Smooth muscle cell (in vitro differentiated cells): Measurements from ENCODE around the gene CCR5AS.

ENCODE experiments used
- DNase-seq: peaks from one replicate; lab custom pipeline; 2025; ENCODE audit not compliant: unreplicated experiment; lab: John Stamatoyannopoulos, UW
- H2AFZ ChIP-seq: fragments of 200-600 bp; sonication (generic); 2 replicates; pipeline ENCODE4 v1.6.0; 2016; ENCODE audit warnings: antibody characterized with exemption, low read depth, mild to moderate bottlenecking
- H3F3A ChIP-seq: fragments of 200-600 bp; sonication (generic); 2 replicates; pipeline ENCODE4 v1.6.0; 2017; ENCODE audit warnings: antibody characterized with exemption, low read depth
- H3K27ac ChIP-seq: fragments of 200-600 bp; sonication (generic); 2 replicates; pipeline ENCODE4 v1.5.1; 2016; ENCODE audit warnings: low read depth, mild to moderate bottlenecking
- H3K27me3 ChIP-seq: fragments of 200-600 bp; sonication (generic); 2 replicates; pipeline ENCODE4 v1.6.1; 2016; ENCODE audit warnings: low read depth, mild to moderate bottlenecking
- H3K36me3 ChIP-seq: fragments of 200-600 bp; sonication (generic); 2 replicates; pipeline ENCODE4 v1.5.1; 2016; ENCODE audit warnings: low read depth
- H3K4me1 ChIP-seq: fragments of 200-600 bp; sonication (generic); 2 replicates; pipeline ENCODE4 v1.5.1; 2016; ENCODE audit warnings: low read depth
- H3K4me2 ChIP-seq: fragments of 200-600 bp; sonication (generic); 2 replicates; pipeline ENCODE4 v1.6.0; 2016; ENCODE audit warnings: mild to moderate bottlenecking
- H3K4me3 ChIP-seq: fragments of 200-600 bp; sonication (generic); 2 replicates; pipeline ENCODE4 v1.5.1; 2016; ENCODE audit warnings: mild to moderate bottlenecking
- H3K79me2 ChIP-seq: fragments of 200-600 bp; sonication (generic); 2 replicates; pipeline ENCODE4 v1.6.0; 2016; ENCODE audit warnings: low read depth, mild to moderate bottlenecking
- H3K9ac ChIP-seq: fragments of 200-600 bp; sonication (generic); 2 replicates; pipeline ENCODE4 v1.6.0; 2016; ENCODE audit warnings: low read depth
- H3K9me3 ChIP-seq: fragments of 200-600 bp; sonication (generic); replicated peaks from 2 replicates; pipeline ENCODE4 v1.5.1; 2016; ENCODE audit warnings: low read depth
- H4K20me1 ChIP-seq: fragments of 200-600 bp; sonication (generic); 2 replicates; pipeline ENCODE4 v1.6.0; 2016; ENCODE audit warnings: low read depth
- WGBS: methylation state at CpG from one replicate; pipeline ENCODE4 v1.1.7; 2016; ENCODE audit warnings: low lambda C conversion rate; 5-methylcytosine and 5-hydroxymethylcytosine counted together
- TF ChIP-seq, protein P1 (sequence below): fragments of 200-600 bp; sonication (generic); IDR thresholded peaks from 2 replicates; pipeline ENCODE4 v1.5.1; 2017; ENCODE audit warnings: borderline replicate concordance, mild to moderate bottlenecking, antibody characterized with exemption; ENCODE audit not compliant: insufficient read depth, poor library complexity, severe bottlenecking

CCR5AS gene

DNA sequence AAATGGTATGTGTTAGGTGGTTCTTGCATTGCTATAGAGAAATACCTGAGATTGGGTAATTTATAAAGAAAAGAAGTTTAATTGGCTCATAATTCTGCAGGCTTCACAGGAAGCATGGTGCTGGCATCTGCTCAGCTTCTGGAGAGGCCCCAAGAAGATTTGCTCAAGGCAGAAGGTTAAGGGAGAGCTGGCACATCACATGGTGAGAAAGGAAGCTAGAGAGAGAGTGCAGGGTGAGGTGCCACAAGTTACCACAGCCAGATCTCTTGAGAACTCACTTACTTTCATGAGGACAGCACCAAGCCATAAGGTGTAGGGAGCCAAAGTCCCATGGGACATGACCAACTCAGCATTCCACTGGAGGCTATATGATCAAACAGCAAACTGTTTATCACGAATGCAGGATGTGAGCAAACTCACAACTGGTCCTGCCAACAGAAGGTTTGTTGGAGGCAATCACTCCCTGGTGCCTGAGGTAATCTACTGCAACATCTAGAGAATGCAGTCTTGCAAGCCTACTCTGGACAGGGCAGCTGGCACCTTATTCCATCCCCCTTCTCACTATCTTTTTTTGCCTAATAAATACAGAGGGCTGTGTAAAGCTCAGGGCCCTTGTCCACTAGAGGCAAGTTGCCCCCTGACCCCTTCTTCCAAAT is 81.1 kb downstream of the CCR5AS start:
- H3K4me1 ChIP-seq = no peaks in the 10 kb centered on the region
- H3K4me3 ChIP-seq = no peak overlapping the region
- no peak for DNase-seq
- H3K9me3 ChIP-seq = no peaks in the 10 kb centered on the region
- H3K27ac ChIP-seq = no peak overlapping the region
- H3K4me2 ChIP-seq = no peak overlapping the region
- H3K27me3 ChIP-seq = peaks cover 28% of the 10 kb centered on the region
- no peak overlapping the region for H3K9ac ChIP-seq
- H2AFZ ChIP-seq = no peak overlapping the region
- 88% methylated on average over 1 of the region's 1 CpG for WGBS
- no peaks in the 10 kb centered on the region for H3K36me3 ChIP-seq
- TF ChIP-seq, protein P1, sequence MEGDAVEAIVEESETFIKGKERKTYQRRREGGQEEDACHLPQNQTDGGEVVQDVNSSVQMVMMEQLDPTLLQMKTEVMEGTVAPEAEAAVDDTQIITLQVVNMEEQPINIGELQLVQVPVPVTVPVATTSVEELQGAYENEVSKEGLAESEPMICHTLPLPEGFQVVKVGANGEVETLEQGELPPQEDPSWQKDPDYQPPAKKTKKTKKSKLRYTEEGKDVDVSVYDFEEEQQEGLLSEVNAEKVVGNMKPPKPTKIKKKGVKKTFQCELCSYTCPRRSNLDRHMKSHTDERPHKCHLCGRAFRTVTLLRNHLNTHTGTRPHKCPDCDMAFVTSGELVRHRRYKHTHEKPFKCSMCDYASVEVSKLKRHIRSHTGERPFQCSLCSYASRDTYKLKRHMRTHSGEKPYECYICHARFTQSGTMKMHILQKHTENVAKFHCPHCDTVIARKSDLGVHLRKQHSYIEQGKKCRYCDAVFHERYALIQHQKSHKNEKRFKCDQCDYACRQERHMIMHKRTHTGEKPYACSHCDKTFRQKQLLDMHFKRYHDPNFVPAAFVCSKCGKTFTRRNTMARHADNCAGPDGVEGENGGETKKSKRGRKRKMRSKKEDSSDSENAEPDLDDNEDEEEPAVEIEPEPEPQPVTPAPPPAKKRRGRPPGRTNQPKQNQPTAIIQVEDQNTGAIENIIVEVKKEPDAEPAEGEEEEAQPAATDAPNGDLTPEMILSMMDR = no peak
- no peaks in the 10 kb centered on the region for H3K79me2 ChIP-seq
- no peaks in the 10 kb centered on the region for H4K20me1 ChIP-seq
- no peaks in the 10 kb centered on the region for H3F3A ChIP-seq

DNA sequence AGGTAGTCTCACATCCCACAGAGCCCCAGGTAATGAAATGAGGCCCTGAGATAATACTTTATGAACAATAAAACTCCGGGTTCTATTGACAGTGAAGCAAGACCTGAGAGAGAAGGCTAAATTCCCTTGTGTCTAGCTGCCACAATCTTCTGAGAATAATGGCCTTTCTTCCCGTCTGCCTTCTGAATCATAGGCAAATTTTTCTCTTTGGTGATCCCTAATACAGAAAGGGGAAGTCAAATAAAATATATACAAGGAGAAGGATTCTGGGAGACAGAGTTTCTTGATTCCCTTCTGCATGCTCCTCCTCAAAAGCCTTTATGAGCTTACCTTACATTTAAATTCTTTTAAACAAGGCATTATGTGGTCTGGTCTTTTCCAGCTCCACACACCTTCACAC is 82.8 kb downstream of the CCR5AS start:
- H3K9ac ChIP-seq = no peak overlapping the region
- no peaks in the 10 kb centered on the region for H3K36me3 ChIP-seq
- H3K4me1 ChIP-seq = no peaks in the 10 kb centered on the region
- no peaks in the 10 kb centered on the region for H3K9me3 ChIP-seq
- no peak overlapping the region for H3K4me3 ChIP-seq
- H4K20me1 ChIP-seq = no peaks in the 10 kb centered on the region
- H3K4me2 ChIP-seq = no peak overlapping the region
- TF ChIP-seq, protein P1 = no peak
- no peak overlapping the region for H2AFZ ChIP-seq
- no peaks in the 10 kb centered on the region for H3F3A ChIP-seq
- no peaks in the 10 kb centered on the region for H3K79me2 ChIP-seq
- H3K27ac ChIP-seq = no peak overlapping the region
- H3K27me3 ChIP-seq = peaks cover 28% of the 10 kb centered on the region
- no peak for DNase-seq
- 82% methylated on average over 2 of the region's 2 CpGs for WGBS

DNA sequence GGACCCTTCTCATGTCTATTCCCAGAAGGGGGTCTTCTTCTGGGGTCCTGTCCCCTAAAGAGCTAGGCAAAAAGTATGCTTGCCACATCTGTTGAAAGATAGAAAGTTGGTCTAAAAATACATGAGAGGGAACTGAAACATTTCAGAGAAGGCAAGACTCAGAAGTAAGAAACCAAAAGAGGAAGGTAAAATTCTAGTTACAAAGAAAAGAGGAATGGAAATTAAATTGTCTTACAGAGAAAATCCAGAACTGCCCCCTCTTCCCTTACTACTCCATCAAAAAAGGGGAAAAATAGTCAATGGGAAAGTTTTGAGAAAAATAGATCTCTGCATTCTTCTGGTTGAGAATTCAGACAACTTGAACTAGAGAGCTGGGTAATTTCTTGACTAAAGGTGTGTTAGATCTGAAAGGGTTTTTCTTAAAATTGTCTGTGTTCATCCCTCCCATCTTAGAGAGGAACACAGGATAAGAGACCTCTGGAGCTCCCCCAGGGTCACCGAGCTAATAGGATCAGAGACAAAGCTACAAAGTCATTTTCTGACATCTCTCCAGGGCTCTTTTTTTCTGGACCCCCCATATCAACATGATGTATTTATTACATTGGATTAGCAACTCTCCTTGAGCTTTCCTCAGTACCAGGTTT is 85.3 kb downstream of the CCR5AS start:
- H3K4me2 ChIP-seq = no peak overlapping the region
- no peak for DNase-seq
- no peaks in the 10 kb centered on the region for H3F3A ChIP-seq
- H3K4me1 ChIP-seq = no peaks in the 10 kb centered on the region
- H3K36me3 ChIP-seq = no peaks in the 10 kb centered on the region
- H3K9me3 ChIP-seq = no peaks in the 10 kb centered on the region
- H2AFZ ChIP-seq = no peak overlapping the region
- no peak overlapping the region for H3K27ac ChIP-seq
- TF ChIP-seq, protein P1 = no peak
- H3K27me3 ChIP-seq = peaks cover 28% of the 10 kb centered on the region
- no peaks in the 10 kb centered on the region for H4K20me1 ChIP-seq
- WGBS = 92% methylated on average over 1 of the region's 1 CpG
- no peak overlapping the region for H3K4me3 ChIP-seq
- no peak overlapping the region for H3K9ac ChIP-seq
- H3K79me2 ChIP-seq = no peaks in the 10 kb centered on the region
